MM.1S (cell line): ENCODE results near the gene HDAC10.

Source experiments
- CTCF ChIP-seq: fragments of 300-600 bp; sonication (generic); IDR thresholded peaks from 2 replicates; pipeline ENCODE4 v1.5.1; 2016; ENCODE audit warnings: antibody characterized with exemption, low read length, mixed read lengths
- EZH2 ChIP-seq: fragments of 300-600 bp; sonication (generic); optimal IDR thresholded peaks from 2 replicates; pipeline ENCODE3; 2017; ENCODE audit warnings: low read depth, mild to moderate bottlenecking, antibody characterized with exemption, low read length, mixed read lengths

GRCh38 chr22:50199251-50199721 lies 51.8 kb downstream of the HDAC10 start:
- TF ChIP-seq EZH2 (no peak), CTCF (no peak)
